H9 (cell line): Measurements from ENCODE around the gene PARK7. TPM values are rescaled to one million over a fixed set of nuclear protein-coding genes. Genes with fewer than 3 reads are reported as not detected.

Experiments
- DNase-seq: peaks from one replicate; pipeline ENCODE4 v3.0.0-alpha.2; 2017
- H2AFZ ChIP-seq: one replicate; pipeline ENCODE4 v1.6.1; 2013; ENCODE audit warnings: mild to moderate bottlenecking, low read length, control low read depth, moderate library complexity
- H2AK5ac ChIP-seq: 2 replicates; pipeline ENCODE4 v1.6.1; 2013; ENCODE audit warnings: low read length, control low read depth, mixed read lengths; ENCODE audit not compliant: insufficient read length
- H2BK120ac ChIP-seq: one replicate; pipeline ENCODE4 v1.6.1; 2013; ENCODE audit warnings: low read depth, mild to moderate bottlenecking, low read length, control low read depth, inconsistent platforms; ENCODE audit not compliant: poor library complexity, severe bottlenecking
- H2BK12ac ChIP-seq: 2 replicates; pipeline ENCODE4 v1.6.1; 2013; ENCODE audit warnings: low read length, control low read depth, mixed read lengths, low read depth; ENCODE audit not compliant: insufficient read length
- H2BK15ac ChIP-seq: 2 replicates; pipeline ENCODE4 v1.6.1; 2013; ENCODE audit warnings: low read depth, low read length, control low read depth
- H2BK20ac ChIP-seq: one replicate; pipeline ENCODE4 v1.6.1; 2013; ENCODE audit warnings: low read depth, mild to moderate bottlenecking, low read length, control low read depth, inconsistent platforms; ENCODE audit not compliant: poor library complexity, severe bottlenecking
- H2BK5ac ChIP-seq: 2 replicates; pipeline ENCODE4 v1.6.1; 2013; ENCODE audit warnings: low read length, control low read depth, mixed read lengths; ENCODE audit not compliant: insufficient read length
- H3K14ac ChIP-seq: 2 replicates; pipeline ENCODE4 v1.6.1; 2013; ENCODE audit warnings: low read length, control low read depth; ENCODE audit not compliant: insufficient read depth
- H3K18ac ChIP-seq: 2 replicates; pipeline ENCODE4 v1.6.1; 2013; ENCODE audit warnings: low read depth, mild to moderate bottlenecking, mixed read lengths, low read length, control low read depth; ENCODE audit not compliant: insufficient read length
- H3K23ac ChIP-seq: 2 replicates; pipeline ENCODE4 v1.6.1; 2013; ENCODE audit warnings: low read length, control low read depth, mixed read lengths, low read depth; ENCODE audit not compliant: insufficient read length
- H3K23me2 ChIP-seq: 2 replicates; pipeline ENCODE4 v1.6.1; 2013; ENCODE audit warnings: low read depth, mild to moderate bottlenecking, mixed read lengths, low read length, control low read depth; ENCODE audit not compliant: insufficient read length, poor library complexity, severe bottlenecking
- H3K27ac ChIP-seq: 2 replicates; pipeline ENCODE4 v1.5.1; 2013; ENCODE audit warnings: low read length, control low read depth, mixed read lengths, low read depth; ENCODE audit not compliant: insufficient read length
- H3K27me3 ChIP-seq: 2 replicates; pipeline ENCODE4 v1.6.1; 2013; ENCODE audit warnings: low read length, control low read depth, inconsistent platforms; ENCODE audit not compliant: insufficient read depth
- H3K4ac ChIP-seq: 2 replicates; pipeline ENCODE4 v1.6.1; 2013; ENCODE audit warnings: low read depth, mild to moderate bottlenecking, control low read depth, inconsistent platforms, low read length, moderate library complexity
- H3K4me1 ChIP-seq: 2 replicates; pipeline ENCODE4 v1.6.1; 2013; ENCODE audit warnings: low read length, control low read depth, inconsistent platforms; ENCODE audit not compliant: insufficient read depth
- H3K4me2 ChIP-seq: 2 replicates; pipeline ENCODE4 v1.6.1; 2013; ENCODE audit warnings: low read length, control low read depth, mixed read lengths; ENCODE audit not compliant: insufficient read length, insufficient read depth
- H3K56ac ChIP-seq: 2 replicates; pipeline ENCODE4 v1.6.1; 2013; ENCODE audit warnings: low read depth, mild to moderate bottlenecking, mixed read lengths, low read length, control low read depth; ENCODE audit not compliant: insufficient read length
- H3K79me1 ChIP-seq: 2 replicates; pipeline ENCODE4 v1.6.1; 2013; ENCODE audit warnings: low read depth, mild to moderate bottlenecking, moderate library complexity, low read length, control low read depth, inconsistent platforms; ENCODE audit not compliant: insufficient read depth, poor library complexity, severe bottlenecking
- H3K79me2 ChIP-seq: 2 replicates; pipeline ENCODE4 v1.6.1; 2013; ENCODE audit warnings: low read length, control low read depth, inconsistent platforms; ENCODE audit not compliant: insufficient read depth
- H3K9ac ChIP-seq: 2 replicates; pipeline ENCODE4 v1.6.1; 2013; ENCODE audit warnings: low read length, control low read depth, mixed read lengths; ENCODE audit not compliant: insufficient read length; ENCODE audit errors: extremely low read depth
- H3K9me3 ChIP-seq: one replicate; pipeline ENCODE4 v1.6.1; 2013; ENCODE audit warnings: low read depth, low read length, inconsistent platforms; ENCODE audit not compliant: control insufficient read depth
- H3T11ph ChIP-seq: one replicate; pipeline ENCODE4 v1.6.1; 2013; ENCODE audit warnings: mild to moderate bottlenecking, low read length, control low read depth, inconsistent platforms
- H4K20me1 ChIP-seq: one replicate; pipeline ENCODE4 v1.6.1; 2013; ENCODE audit not compliant: control insufficient read depth, insufficient read length, insufficient read depth
- H4K5ac ChIP-seq: 2 replicates; pipeline ENCODE4 v1.6.1; 2013; ENCODE audit warnings: low read depth, mild to moderate bottlenecking, mixed read lengths, low read length, control low read depth; ENCODE audit not compliant: insufficient read length
- H4K8ac ChIP-seq: replicated peaks from 2 replicates; pipeline ENCODE4 v1.6.1; 2013; ENCODE audit warnings: low read length, control low read depth, mixed read lengths, low read depth; ENCODE audit not compliant: insufficient read length
- H4K91ac ChIP-seq: 2 replicates; pipeline ENCODE4 v1.6.1; 2013; ENCODE audit warnings: low read depth, mild to moderate bottlenecking, moderate library complexity, mixed read lengths, low read length, control low read depth; ENCODE audit not compliant: insufficient read length
- H3K27ac Mint-ChIP-seq, 3 experiments: 2 replicates in 2 of 3; 3 replicates in 1 of 3; pipeline ENCODE4 v1.8.0; 2020 to 2021; ENCODE audit warnings: mixed read lengths in 3 of 3, mild to moderate bottlenecking in 1 of 3, moderate library complexity in 1 of 3
- H3K27me3 Mint-ChIP-seq: 2 replicates; pipeline ENCODE4 v1.8.0; 2021; ENCODE audit warnings: low read depth, mild to moderate bottlenecking, moderate library complexity, mixed read lengths
- H3K36me3 Mint-ChIP-seq, 3 experiments: 2 replicates in 2 of 3; 3 replicates in 1 of 3; pipeline ENCODE4 v1.8.0; 2020 to 2021; ENCODE audit warnings: low read depth in 3 of 3, mixed read lengths in 3 of 3; ENCODE audit not compliant: insufficient read depth in 1 of 3
- H3K4me1 Mint-ChIP-seq, 2 experiments: 2 replicates each; pipeline ENCODE4 v1.8.0; 2020; ENCODE audit warnings: mixed read lengths in 2 of 2
- H3K4me3 Mint-ChIP-seq, 2 experiments: 2 replicates in 1 of 2; 3 replicates in 1 of 2; pipeline ENCODE4 v1.8.0; 2020 to 2021; ENCODE audit warnings: mild to moderate bottlenecking in 2 of 2, mixed read lengths in 2 of 2, moderate library complexity in 1 of 2
- H3K9me3 Mint-ChIP-seq, 2 experiments: 2 replicates in 1 of 2; 3 replicates in 1 of 2; pipeline ENCODE4 v1.8.0; 2020; ENCODE audit warnings: mild to moderate bottlenecking in 2 of 2, mixed read lengths in 2 of 2, moderate library complexity in 1 of 2
- CTCF ChIP-seq: fragments of 200-600 bp; sonication (generic); conservative IDR thresholded peaks from 3 replicates; pipeline ENCODE4 v1.8.0; 2021; ENCODE audit warnings: antibody characterized with exemption, mild to moderate bottlenecking
- WGBS: extraction: QIAGEN DNeasy Blood & Tissue Kit; methylation state at CpG from one replicate; pipeline ENCODE4 v1.1.7; 2013; ENCODE audit warnings: missing lambda C conversion rate, low lambda C conversion rate, mixed read lengths; ENCODE audit not compliant: insufficient read length; ENCODE audit errors: extremely low coverage; 5-methylcytosine and 5-hydroxymethylcytosine counted together
- total RNA-seq: library from RNA; stranded (reverse); gene quantifications from 2 replicates; pipeline ENCODE4 v1.2.1, GENCODE V29; 2021

PARK7 gene
- total RNA-seq, 1 experiment from 2014 or later, result 370 TPM

DNA sequence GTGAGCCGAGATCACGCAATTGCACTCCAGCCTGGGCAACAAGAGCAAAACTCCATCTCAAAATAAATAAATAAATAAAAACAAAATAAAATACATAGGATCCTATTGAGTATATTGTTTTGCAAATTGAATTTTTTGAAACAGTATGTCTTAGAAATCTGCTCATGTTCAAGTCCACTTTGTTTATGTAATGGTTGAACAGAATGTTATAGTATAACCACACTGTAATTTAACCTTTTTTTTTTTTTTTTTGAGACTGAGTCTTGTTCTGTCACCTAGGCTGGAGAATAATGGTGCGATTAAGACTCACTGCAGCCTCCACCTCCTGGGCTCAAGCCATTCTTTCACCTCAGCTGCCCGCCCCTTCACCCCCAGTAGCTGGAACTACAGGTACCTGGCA is 31.4 kb downstream of the PARK7 start:
- H3K27me3 ChIP-seq, result no peaks in the 10 kb centered on the region
- no peak for TF ChIP-seq CTCF
- peaks cover 21 to 53% of the 10 kb centered on the region in 2 experiments for H3K4me1 Mint-ChIP-seq
- H2BK20ac ChIP-seq, result no peak overlapping the region
- peaks cover 15 to 22% (median 21%) of the 10 kb centered on the region in 3 experiments for H3K36me3 Mint-ChIP-seq
- H3K9ac ChIP-seq, result no peak overlapping the region
- no peak for DNase-seq
- H3K56ac ChIP-seq, result no peak overlapping the region
- peaks cover 3% of the 10 kb centered on the region for H4K20me1 ChIP-seq
- no peak overlapping the region for H2BK12ac ChIP-seq
- peak overlapping the region in 2 of 3 experiments; percentile 54 to 90; a peak in 4 of 7 replicates for H3K27ac Mint-ChIP-seq
- no peaks in the 10 kb centered on the region for H3K79me1 ChIP-seq
- no peak overlapping the region for H3K27ac ChIP-seq
- no peaks in the 10 kb centered on the region for H3K79me2 ChIP-seq
- no peak overlapping the region for H2BK15ac ChIP-seq
- H3T11ph ChIP-seq, result no peak overlapping the region
- no peak overlapping the region for H4K91ac ChIP-seq
- H3K4me2 ChIP-seq, result no peak overlapping the region
- no peak overlapping the region for H2BK120ac ChIP-seq
- no peak overlapping the region for H3K4me3 Mint-ChIP-seq
- H3K18ac ChIP-seq, result no peak overlapping the region
- no peak overlapping the region for H2AK5ac ChIP-seq
- no peak overlapping the region for H2AFZ ChIP-seq
- H4K8ac ChIP-seq, result no peak overlapping the region
- H3K4ac ChIP-seq, result no peak overlapping the region
- no peaks in the 10 kb centered on the region for H3K4me1 ChIP-seq
- H3K9me3 Mint-ChIP-seq, result peaks cover 2 to 7% of the 10 kb centered on the region in 2 experiments; a peak in 4 of 5 replicates
- H3K27me3 Mint-ChIP-seq, result no peaks in the 10 kb centered on the region; the same call in 1 of the 2 replicates
- no peak overlapping the region for H3K23ac ChIP-seq
- H3K14ac ChIP-seq, result no peak overlapping the region
- H3K9me3 ChIP-seq, result no peaks in the 10 kb centered on the region
- H2BK5ac ChIP-seq, result no peak overlapping the region
- H4K5ac ChIP-seq, result no peak overlapping the region
- no peaks in the 10 kb centered on the region for H3K23me2 ChIP-seq
- WGBS, result no CpG with 5 or more reads among the region's 4 CpGs
